Peyer's patch (tissue), 4 donors: ENCODE data around the gene RHOG. TPM values are rescaled to one million over a fixed set of nuclear protein-coding genes. Genes with fewer than 3 reads are reported as not detected.
"Not testable (repeated sequence)": the region's sequence is repeated elsewhere in the genome, so short reads cannot be mapped to it uniquely, and the experiment has no call there.

Source experiments
- DNase-seq, 3 donors: peaks; one replicate each; pipeline ENCODE4 v3.0.0-alpha.2; 2017 to 2019
- H3K27ac ChIP-seq, 4 donors: fragments of 200-600 bp; sonication (generic); one replicate each; pipeline ENCODE4 v1.5.1; 2016 to 2019
- H3K27me3 ChIP-seq, 2 donors: fragments of 200-600 bp; sonication (generic); one replicate each; pipeline ENCODE4 v1.5.1; 2019
- H3K36me3 ChIP-seq, 3 donors: fragments of 200-600 bp; sonication (generic); one replicate each; pipeline ENCODE4 v1.5.1; 2016 to 2019
- H3K4me1 ChIP-seq, 4 donors: fragments of 200-600 bp; sonication (generic); one replicate each; pipeline ENCODE4 v1.5.1; 2016 to 2019
- H3K4me3 ChIP-seq, 4 donors: fragments of 200-600 bp; sonication (generic); 1 replicate in 3 of 4; 2 replicates in 1 of 4; pipeline ENCODE4 v1.5.1; 2016 to 2019; ENCODE audit warnings: mild to moderate bottlenecking in 1 of 4
- H3K9me3 ChIP-seq, 4 donors: fragments of 200-600 bp; sonication (generic); one replicate each; pipeline ENCODE4 v1.5.1; 2016 to 2019; ENCODE audit warnings: mild to moderate bottlenecking in 1 of 4
- POLR2A ChIP-seq, 2 donors: fragments of 450-650 bp; IDR thresholded peaks; one replicate each; pipeline ENCODE4 v1.5.1; 2017; ENCODE audit warnings: antibody characterized with exemption in 2 of 2, mild to moderate bottlenecking in 2 of 2, moderate library complexity in 2 of 2
- total RNA-seq, 4 donors: library from RNA; depleted of rRNA; stranded (reverse); fragments of >200 nt; gene quantifications; one replicate each; pipeline ENCODE4 v1.1.0, GENCODE V29; 2016
- TF ChIP-seq, protein P1 (sequence below), 6 experiments: fragments of 450-650 bp in 4 of 6; fragments of 200-600 bp in 2 of 6; sonication (generic) in 1 of 6; IDR thresholded peaks; one replicate each; pipeline ENCODE4 v1.5.1; 2017 to 2019; ENCODE audit warnings: antibody characterized with exemption in 6 of 6, mild to moderate bottlenecking in 3 of 6, moderate library complexity in 1 of 6

RHOG gene
- total RNA-seq, 4 donors from 2014 or later = 33.8 to 83.0 (median 67.0) TPM

DNA sequence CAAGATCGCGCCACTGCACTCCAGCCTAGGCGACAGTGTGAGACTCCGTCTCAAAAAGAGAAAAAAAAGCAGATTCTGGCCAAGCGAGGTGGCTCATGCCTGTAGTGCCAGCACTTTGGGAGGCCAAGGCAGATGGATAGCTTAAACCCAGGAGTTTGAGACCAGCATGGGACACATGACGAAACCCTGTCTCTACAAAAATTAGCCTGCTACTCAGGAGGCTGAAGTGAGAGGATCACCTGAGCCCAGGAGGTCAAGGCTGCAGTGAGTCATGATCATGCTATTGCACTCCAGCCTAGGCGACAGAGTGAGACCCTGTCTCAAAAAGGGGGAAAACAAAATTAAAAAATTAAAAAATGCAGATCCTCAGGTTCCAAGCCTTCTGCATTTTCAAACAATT is 18.4 kb downstream of the RHOG start:
- no peak for DNase-seq
- peaks cover 0 to 16% (median 0%) of the 10 kb centered on the region in 3 donors for H3K36me3 ChIP-seq

DNA sequence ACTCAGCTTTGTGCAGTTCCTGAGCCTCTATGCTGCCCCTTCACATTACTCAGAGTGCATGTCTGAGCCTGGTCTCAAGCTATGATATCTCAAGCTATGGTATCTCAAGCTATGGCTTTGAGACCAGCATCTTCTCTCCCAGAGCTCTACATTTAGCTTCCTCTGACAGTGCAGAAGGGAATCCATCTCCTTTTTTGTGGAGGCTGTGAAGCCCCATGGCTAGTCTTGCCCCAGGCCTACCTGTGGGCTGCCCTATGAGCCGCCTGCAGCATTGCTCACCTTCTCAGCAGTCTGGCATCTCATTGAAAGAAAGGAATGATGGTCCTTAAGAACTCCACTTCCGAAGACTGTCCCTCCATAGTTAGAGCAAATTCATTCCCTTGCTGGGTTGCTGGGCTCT is 19.8 kb downstream of the RHOG start:
- DNase-seq = no peak
- no peaks in the 10 kb centered on the region for H3K4me1 ChIP-seq
- H3K27ac ChIP-seq = no peak overlapping the region
- peaks cover 0 to 5% (median 0%) of the 10 kb centered on the region in 3 donors for H3K36me3 ChIP-seq
- H3K9me3 ChIP-seq = no peaks in the 10 kb centered on the region
- no peak overlapping the region for H3K4me3 ChIP-seq
- TF ChIP-seq POLR2A (IDR thresholded peaks at IDR 0.05) = no peak
- TF ChIP-seq, protein P1, sequence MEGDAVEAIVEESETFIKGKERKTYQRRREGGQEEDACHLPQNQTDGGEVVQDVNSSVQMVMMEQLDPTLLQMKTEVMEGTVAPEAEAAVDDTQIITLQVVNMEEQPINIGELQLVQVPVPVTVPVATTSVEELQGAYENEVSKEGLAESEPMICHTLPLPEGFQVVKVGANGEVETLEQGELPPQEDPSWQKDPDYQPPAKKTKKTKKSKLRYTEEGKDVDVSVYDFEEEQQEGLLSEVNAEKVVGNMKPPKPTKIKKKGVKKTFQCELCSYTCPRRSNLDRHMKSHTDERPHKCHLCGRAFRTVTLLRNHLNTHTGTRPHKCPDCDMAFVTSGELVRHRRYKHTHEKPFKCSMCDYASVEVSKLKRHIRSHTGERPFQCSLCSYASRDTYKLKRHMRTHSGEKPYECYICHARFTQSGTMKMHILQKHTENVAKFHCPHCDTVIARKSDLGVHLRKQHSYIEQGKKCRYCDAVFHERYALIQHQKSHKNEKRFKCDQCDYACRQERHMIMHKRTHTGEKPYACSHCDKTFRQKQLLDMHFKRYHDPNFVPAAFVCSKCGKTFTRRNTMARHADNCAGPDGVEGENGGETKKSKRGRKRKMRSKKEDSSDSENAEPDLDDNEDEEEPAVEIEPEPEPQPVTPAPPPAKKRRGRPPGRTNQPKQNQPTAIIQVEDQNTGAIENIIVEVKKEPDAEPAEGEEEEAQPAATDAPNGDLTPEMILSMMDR (IDR thresholded peaks at IDR 0.05) = no peak
- no peaks in the 10 kb centered on the region for H3K27me3 ChIP-seq

More for the DNA sequence above, 18.4 kb downstream of the RHOG start:
- Histone ChIP-seq H3K4me1 (no peaks in the 10 kb centered on the region), H3K27ac (no peak overlapping the region), H3K4me3 (no peak overlapping the region), H3K27me3 (no peaks in the 10 kb centered on the region), H3K9me3 (no peaks in the 10 kb centered on the region)
- TF ChIP-seq POLR2A (IDR thresholded peaks at IDR 0.05) = no peak
- TF ChIP-seq, protein P1 (IDR thresholded peaks at IDR 0.05) = no peak

DNA sequence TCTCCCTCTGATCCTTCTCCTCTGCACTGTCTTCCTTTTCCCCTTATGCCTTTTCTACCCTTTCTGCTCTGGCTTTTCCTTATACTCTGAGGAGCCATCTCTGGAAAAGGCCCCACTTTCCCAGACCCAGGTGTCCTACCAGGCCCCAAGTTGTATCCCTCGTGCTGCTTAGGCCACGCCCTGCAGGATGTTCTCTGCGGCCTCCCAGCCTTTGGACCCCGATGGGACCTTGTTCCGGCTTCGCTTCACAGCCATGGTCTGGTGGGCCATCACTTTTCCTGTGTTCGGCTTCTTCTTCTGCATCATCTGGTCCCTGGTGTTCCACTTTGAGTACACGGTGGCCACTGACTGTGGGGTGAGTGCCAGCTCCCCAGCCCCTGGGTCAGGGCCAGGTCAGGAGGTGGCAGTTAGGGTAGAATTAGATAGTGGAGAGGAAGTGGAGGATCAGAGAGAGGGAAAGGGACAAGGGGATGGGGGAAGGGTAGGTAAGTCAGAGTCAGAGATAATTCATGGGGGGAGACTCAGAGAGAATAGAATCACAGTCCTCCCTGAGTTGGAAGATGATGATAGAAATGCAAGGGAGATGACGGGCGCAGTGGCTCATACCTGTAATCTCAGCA is 23.5 kb downstream of the RHOG start:
- Histone ChIP-seq H3K27me3 (no peaks in the 10 kb centered on the region), H3K4me3 (no peak overlapping the region), H3K36me3 (no peaks in the 10 kb centered on the region), H3K27ac (no peak overlapping the region), H3K9me3 (no peaks in the 10 kb centered on the region), H3K4me1 (no peaks in the 10 kb centered on the region)
- DNase-seq = no peak
- TF ChIP-seq, protein P1 (IDR thresholded peaks at IDR 0.05) = no peak
- no peak for TF ChIP-seq POLR2A (IDR thresholded peaks at IDR 0.05)

DNA sequence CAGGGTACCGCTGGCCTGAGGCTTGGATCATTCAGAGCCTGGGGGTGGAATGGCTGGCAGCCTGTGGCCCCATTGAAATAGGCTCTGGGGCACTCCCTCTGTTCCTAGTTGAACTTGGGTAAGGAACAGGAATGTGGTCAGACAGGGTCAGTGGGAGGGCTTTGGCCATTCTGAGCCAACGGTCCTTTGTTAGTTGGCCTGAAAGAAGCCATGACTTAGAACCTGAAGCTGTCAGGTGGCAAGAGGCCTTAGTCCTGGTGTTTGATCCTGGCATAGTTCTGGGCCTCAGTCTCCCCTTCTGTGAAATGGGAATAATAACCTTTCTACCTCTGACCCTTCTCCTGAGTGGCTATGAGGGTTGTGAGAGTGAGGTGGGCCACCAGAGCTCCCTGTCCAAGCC is 24.1 kb downstream of the RHOG start:
- Histone ChIP-seq H3K27me3 (no peaks in the 10 kb centered on the region), H3K36me3 (no peaks in the 10 kb centered on the region), H3K9me3 (no peaks in the 10 kb centered on the region), H3K27ac (no peak overlapping the region), H3K4me1 (no peaks in the 10 kb centered on the region), H3K4me3 (no peak overlapping the region)
- no peak for TF ChIP-seq POLR2A (IDR thresholded peaks at IDR 0.05)
- DNase-seq = no peak

DNA sequence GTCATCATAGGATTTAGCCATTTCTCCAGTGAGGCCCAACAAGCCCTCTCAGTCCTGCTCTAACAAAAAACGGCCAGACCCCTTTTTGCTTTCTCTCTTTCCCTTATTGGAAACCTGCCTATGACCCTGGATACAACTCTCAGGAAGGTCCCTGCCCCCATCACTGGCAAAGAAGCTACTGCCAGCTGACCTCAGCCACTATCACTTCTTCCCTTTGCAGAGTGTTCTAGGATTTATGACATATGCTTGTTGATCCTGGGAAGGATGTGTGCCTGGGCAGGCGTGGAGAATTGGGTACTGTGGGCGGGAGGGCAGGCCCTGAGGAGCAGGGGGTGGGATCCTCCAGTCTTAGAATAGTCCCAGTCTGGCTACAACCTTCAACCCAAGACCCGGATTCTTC is 24.9 kb downstream of the RHOG start:
- H3K27me3 ChIP-seq = no peaks in the 10 kb centered on the region
- no peak for DNase-seq
- no peak overlapping the region for H3K4me3 ChIP-seq
- H3K4me1 ChIP-seq = no peaks in the 10 kb centered on the region
- H3K36me3 ChIP-seq = no peaks in the 10 kb centered on the region
- no peak overlapping the region for H3K27ac ChIP-seq
- H3K9me3 ChIP-seq = no peaks in the 10 kb centered on the region
- TF ChIP-seq, protein P1 (IDR thresholded peaks at IDR 0.05) = no peak
- TF ChIP-seq POLR2A (IDR thresholded peaks at IDR 0.05) = no peak

DNA sequence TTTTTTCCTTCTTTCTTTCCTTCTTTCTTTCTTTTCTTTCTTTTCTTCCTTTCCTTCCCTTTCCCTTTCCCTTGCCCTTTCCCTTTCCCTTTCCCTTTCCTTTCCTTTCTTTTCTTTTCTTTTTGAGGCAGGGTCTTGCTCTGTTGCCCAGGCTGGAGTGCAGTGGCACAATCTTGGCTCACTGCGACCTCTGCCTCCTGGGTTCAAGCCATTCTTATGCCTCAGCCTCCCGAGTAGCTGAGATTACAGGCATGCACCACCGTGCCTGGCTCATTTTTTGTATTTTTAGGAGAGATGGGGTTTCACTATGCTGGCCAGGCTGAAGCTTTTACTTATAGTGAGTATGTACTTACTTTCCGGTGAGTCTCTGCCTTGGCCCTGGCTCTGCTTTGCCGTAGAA is 25.9 kb downstream of the RHOG start:
- not testable (repeated sequence) for H3K27ac ChIP-seq, H3K9me3 ChIP-seq, H3K36me3 ChIP-seq, DNase-seq, H3K27me3 ChIP-seq, H3K4me3 ChIP-seq, H3K4me1 ChIP-seq

DNA sequence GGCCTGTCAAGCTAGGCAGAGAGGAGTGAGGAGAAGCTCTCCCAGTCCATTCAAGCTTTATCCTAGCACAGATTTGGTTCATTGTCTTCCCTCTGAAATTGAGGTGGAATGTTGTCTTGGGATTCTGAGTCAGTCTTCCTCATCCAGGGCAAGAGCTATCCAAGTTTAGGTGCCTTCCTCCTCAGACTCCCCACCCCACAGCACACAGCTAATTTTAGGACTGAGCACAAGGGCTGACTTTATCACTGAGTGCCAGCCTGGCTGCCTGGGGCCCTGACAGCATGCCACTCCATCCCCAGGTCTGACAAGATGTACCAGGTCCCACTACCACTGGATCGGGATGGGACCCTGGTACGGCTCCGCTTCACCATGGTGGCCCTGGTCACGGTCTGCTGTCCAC is 29.8 kb downstream of the RHOG start:
- Histone ChIP-seq H3K9me3 (no peaks in the 10 kb centered on the region), H3K4me3 (no peak overlapping the region), H3K27ac (no peak overlapping the region), H3K4me1 (peaks cover 0 to 14% (median 2%) of the 10 kb centered on the region in 4 donors), H3K36me3 (no peaks in the 10 kb centered on the region), H3K27me3 (no peaks in the 10 kb centered on the region)
- DNase-seq = no peak
- no peak for TF ChIP-seq POLR2A (IDR thresholded peaks at IDR 0.05)
- TF ChIP-seq, protein P1 (IDR thresholded peaks at IDR 0.05) = no peak
